ENCODE results near the gene LRP5.

LRP5 gene

GRCh38 chr11:68312780-68313573 is 586 bp downstream of the LRP5 start:
- peak overlapping the region; percentile 76 for H3K27ac ChIP-seq (ENCODE audit: low read length)
- H3K9me3 ChIP-seq (ENCODE audit: control insufficient read depth in 2 of 2, low read length in 2 of 2), result no peaks in the 10 kb centered on the region
- H3K27me3 ChIP-seq (ENCODE audit: control insufficient read depth in 1 of 2, insufficient read depth in 2 of 2, low read length in 2 of 2), result no peaks in the 10 kb centered on the region
- peaks cover 44% of the 10 kb centered on the region for H3K4me1 ChIP-seq (ENCODE audit: control insufficient read depth, insufficient read depth, low read length)
- H3K9ac ChIP-seq (ENCODE audit: low read length in 2 of 2), result peak overlapping the region; percentile 71 to 79
- H3K36me3 ChIP-seq (ENCODE audit: control insufficient read depth in 2 of 2, insufficient read depth in 2 of 2, low read length in 2 of 2), result no peaks in the 10 kb centered on the region
- H3K4me3 ChIP-seq (ENCODE audit: low read length in 2 of 2), result peak overlapping the region; percentile 65 to 84

GRCh38 chr11:68313574-68314202 is 1.3 kb downstream of the LRP5 start:
- peak overlapping the region; percentile 65 to 84 for H3K4me3 ChIP-seq (ENCODE audit: low read length in 2 of 2)
- no peaks in the 10 kb centered on the region for H3K36me3 ChIP-seq (ENCODE audit: control insufficient read depth in 2 of 2, insufficient read depth in 2 of 2, low read length in 2 of 2)
- peak overlapping the region; percentile 76 for H3K27ac ChIP-seq (ENCODE audit: low read length)
- H3K9me3 ChIP-seq (ENCODE audit: control insufficient read depth in 2 of 2, low read length in 2 of 2), result no peaks in the 10 kb centered on the region
- H3K27me3 ChIP-seq (ENCODE audit: control insufficient read depth in 1 of 2, insufficient read depth in 2 of 2, low read length in 2 of 2), result no peaks in the 10 kb centered on the region
- H3K9ac ChIP-seq (ENCODE audit: low read length in 2 of 2), result peak overlapping the region; percentile 71 to 79
- H3K4me1 ChIP-seq (ENCODE audit: control insufficient read depth, insufficient read depth, low read length), result peaks cover 44% of the 10 kb centered on the region

GRCh38 chr11:68314203-68315170 is 2.1 kb downstream of the LRP5 start:
- Histone ChIP-seq H3K9ac (ENCODE audit: low read length in 2 of 2) (peak overlapping the region; percentile 71 to 79), H3K27ac (ENCODE audit: low read length) (peak overlapping the region; percentile 76), H3K36me3 (ENCODE audit: control insufficient read depth in 2 of 2, insufficient read depth in 2 of 2, low read length in 2 of 2) (no peaks in the 10 kb centered on the region), H3K4me1 (ENCODE audit: control insufficient read depth, insufficient read depth, low read length) (peaks cover 44% of the 10 kb centered on the region), H3K4me3 (ENCODE audit: low read length in 2 of 2) (peak overlapping the region; percentile 65 to 84), H3K27me3 (ENCODE audit: control insufficient read depth in 1 of 2, insufficient read depth in 2 of 2, low read length in 2 of 2) (no peaks in the 10 kb centered on the region), H3K9me3 (ENCODE audit: control insufficient read depth in 2 of 2, low read length in 2 of 2) (no peaks in the 10 kb centered on the region)

DNA sequence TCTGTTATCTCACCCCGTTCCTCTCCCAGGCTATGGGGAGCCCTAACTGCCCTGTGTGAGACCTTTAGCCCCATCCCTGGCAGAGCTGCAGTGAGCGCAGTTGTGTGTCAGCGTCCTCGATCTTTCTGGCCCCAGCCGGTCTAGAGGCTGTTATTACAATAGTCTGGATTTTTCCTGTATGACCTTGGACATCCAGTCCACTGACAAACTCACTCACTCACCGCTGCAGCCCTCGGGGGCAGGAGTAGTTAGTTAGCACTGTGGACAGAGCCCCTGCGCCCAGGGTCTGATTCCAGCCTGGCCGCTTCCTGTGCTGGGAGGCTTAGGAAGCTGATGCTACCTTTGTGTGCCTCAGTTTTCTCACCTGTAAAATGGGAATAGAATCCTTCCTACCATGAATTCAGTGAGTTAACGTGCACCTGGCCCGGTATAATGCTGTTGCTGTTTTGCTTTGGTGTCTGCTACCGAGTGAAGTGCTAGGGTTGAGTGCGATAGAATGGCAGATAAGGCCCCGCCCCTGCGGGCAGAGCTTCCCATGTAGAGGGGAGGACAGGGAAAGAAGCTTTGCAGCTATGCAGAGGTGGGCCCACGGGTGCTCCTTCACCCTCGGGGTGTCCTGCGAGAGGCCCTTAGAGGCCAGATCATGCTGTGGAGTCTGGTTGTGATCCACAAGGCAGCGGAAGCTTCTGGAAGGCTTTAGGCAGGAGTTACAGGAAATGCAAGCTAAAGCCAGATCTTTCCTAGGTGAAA is 3.0 kb downstream of the LRP5 start:
- Histone ChIP-seq H3K9me3 (ENCODE audit: control insufficient read depth in 2 of 2, low read length in 2 of 2) (no peaks in the 10 kb centered on the region), H3K4me3 (ENCODE audit: low read length in 2 of 2) (peak overlapping the region; percentile 4 to 84), H3K4me1 (ENCODE audit: control insufficient read depth, insufficient read depth, low read length) (peaks cover 44% of the 10 kb centered on the region), H3K36me3 (ENCODE audit: control insufficient read depth in 2 of 2, insufficient read depth in 2 of 2, low read length in 2 of 2) (no peaks in the 10 kb centered on the region), H3K27ac (ENCODE audit: low read length) (peak overlapping the region; percentile 76), H3K27me3 (ENCODE audit: control insufficient read depth in 1 of 2, insufficient read depth in 2 of 2, low read length in 2 of 2) (no peaks in the 10 kb centered on the region), H3K9ac (ENCODE audit: low read length in 2 of 2) (peak overlapping the region; percentile 71 to 79)

GRCh38 chr11:68317147-68317785 is 4.9 kb downstream of the LRP5 start:
- Histone ChIP-seq H3K36me3 (ENCODE audit: control insufficient read depth in 2 of 2, insufficient read depth in 2 of 2, low read length in 2 of 2) (no peaks in the 10 kb centered on the region), H3K27me3 (ENCODE audit: control insufficient read depth in 1 of 2, insufficient read depth in 2 of 2, low read length in 2 of 2) (no peaks in the 10 kb centered on the region), H3K9me3 (ENCODE audit: control insufficient read depth in 2 of 2, low read length in 2 of 2) (no peaks in the 10 kb centered on the region), H3K27ac (ENCODE audit: low read length) (peak overlapping the region; percentile 24), H3K4me1 (ENCODE audit: control insufficient read depth, insufficient read depth, low read length) (peaks cover 54% of the 10 kb centered on the region), H3K4me3 (ENCODE audit: low read length in 2 of 2) (peak overlapping the region in 1 of 2 donors; percentile 29), H3K9ac (ENCODE audit: low read length in 2 of 2) (no peak overlapping the region)

DNA sequence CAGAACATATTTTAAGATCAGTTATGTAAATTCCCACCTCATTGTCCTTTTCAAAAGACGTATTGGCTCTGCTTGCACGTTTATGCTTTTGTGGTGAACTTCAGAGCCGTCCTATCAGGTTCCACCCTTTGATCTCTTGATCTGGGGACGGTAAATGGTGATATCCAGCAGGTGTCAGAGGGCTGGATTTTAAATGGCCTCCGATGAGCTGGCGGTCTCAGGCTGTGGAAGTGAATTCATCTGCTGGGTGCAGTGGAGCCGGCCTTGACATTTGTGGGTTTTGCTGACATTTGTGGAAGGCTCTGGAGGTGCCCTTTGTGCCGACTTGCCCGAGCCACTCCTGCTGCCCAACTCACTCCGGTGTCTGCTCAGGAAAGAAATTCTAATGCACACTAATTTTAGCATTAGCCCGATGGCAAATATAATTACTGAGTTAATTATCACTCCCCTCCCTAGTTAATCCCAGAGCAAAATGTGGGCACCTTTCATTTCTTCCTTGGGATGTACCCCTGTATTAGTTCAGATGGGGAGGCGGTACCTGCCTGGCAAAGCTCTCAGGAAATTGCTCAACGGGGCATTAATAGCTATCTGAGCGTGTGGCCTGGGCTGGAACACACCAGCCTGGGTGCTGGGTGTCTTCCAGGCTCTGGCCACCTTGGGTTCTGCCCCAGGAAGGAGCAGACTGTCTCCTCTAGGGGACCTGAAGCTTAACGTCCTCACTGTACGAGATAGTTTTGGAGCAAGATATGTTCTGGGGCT is 9.1 kb downstream of the LRP5 start:
- Histone ChIP-seq H3K36me3 (ENCODE audit: control insufficient read depth in 2 of 2, insufficient read depth in 2 of 2, low read length in 2 of 2) (no peaks in the 10 kb centered on the region), H3K9me3 (ENCODE audit: control insufficient read depth in 2 of 2, low read length in 2 of 2) (no peaks in the 10 kb centered on the region), H3K27ac (ENCODE audit: low read length) (no peak overlapping the region), H3K4me1 (ENCODE audit: control insufficient read depth, insufficient read depth, low read length) (peaks cover 48% of the 10 kb centered on the region), H3K4me3 (ENCODE audit: low read length in 2 of 2) (no peak overlapping the region), H3K9ac (ENCODE audit: low read length in 2 of 2) (no peak overlapping the region), H3K27me3 (ENCODE audit: control insufficient read depth in 1 of 2, insufficient read depth in 2 of 2, low read length in 2 of 2) (no peaks in the 10 kb centered on the region)

GRCh38 chr11:68322052-68322430 is 9.7 kb downstream of the LRP5 start:
- no peaks in the 10 kb centered on the region for H3K27me3 ChIP-seq (ENCODE audit: control insufficient read depth in 1 of 2, insufficient read depth in 2 of 2, low read length in 2 of 2)
- H3K4me1 ChIP-seq (ENCODE audit: control insufficient read depth, insufficient read depth, low read length), result peaks cover 48% of the 10 kb centered on the region
- no peak overlapping the region for H3K27ac ChIP-seq (ENCODE audit: low read length)
- H3K36me3 ChIP-seq (ENCODE audit: control insufficient read depth in 2 of 2, insufficient read depth in 2 of 2, low read length in 2 of 2), result no peaks in the 10 kb centered on the region
- peak overlapping the region in 1 of 2 donors; percentile 29 for H3K9ac ChIP-seq (ENCODE audit: low read length in 2 of 2)
- no peaks in the 10 kb centered on the region for H3K9me3 ChIP-seq (ENCODE audit: control insufficient read depth in 2 of 2, low read length in 2 of 2)
- peak overlapping the region in 1 of 2 donors; percentile 3 for H3K4me3 ChIP-seq (ENCODE audit: low read length in 2 of 2)

DNA sequence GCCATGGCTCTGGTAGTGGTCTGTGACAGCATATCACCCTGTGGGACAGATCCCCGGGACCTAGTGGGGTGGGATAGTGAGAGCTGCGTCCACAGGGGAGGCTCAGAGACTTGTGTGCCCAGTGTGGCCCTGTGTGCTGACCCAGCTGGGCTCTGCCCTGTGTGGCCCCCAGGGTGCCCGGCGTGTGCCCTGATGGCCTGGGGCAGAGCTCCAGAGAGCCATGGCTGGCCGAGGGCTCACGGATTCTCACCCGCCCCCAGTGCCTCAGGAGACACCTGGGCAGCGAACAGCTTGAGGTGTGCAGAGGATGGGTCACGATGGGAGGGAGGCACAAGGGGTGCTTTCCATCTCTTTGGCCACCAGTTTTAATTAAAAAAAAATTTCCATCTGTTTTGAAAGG is 11.8 kb downstream of the LRP5 start:
- peaks cover 62% of the 10 kb centered on the region for H3K4me1 ChIP-seq (ENCODE audit: control insufficient read depth, insufficient read depth, low read length)
- H3K27ac ChIP-seq (ENCODE audit: low read length), result no peak overlapping the region
- no peak overlapping the region for H3K4me3 ChIP-seq (ENCODE audit: low read length in 2 of 2)
- H3K27me3 ChIP-seq (ENCODE audit: control insufficient read depth in 1 of 2, insufficient read depth in 2 of 2, low read length in 2 of 2), result no peaks in the 10 kb centered on the region
- no peak overlapping the region for H3K9ac ChIP-seq (ENCODE audit: low read length in 2 of 2)
- H3K9me3 ChIP-seq (ENCODE audit: control insufficient read depth in 2 of 2, low read length in 2 of 2), result no peaks in the 10 kb centered on the region
- H3K36me3 ChIP-seq (ENCODE audit: control insufficient read depth in 2 of 2, insufficient read depth in 2 of 2, low read length in 2 of 2), result no peaks in the 10 kb centered on the region

DNA sequence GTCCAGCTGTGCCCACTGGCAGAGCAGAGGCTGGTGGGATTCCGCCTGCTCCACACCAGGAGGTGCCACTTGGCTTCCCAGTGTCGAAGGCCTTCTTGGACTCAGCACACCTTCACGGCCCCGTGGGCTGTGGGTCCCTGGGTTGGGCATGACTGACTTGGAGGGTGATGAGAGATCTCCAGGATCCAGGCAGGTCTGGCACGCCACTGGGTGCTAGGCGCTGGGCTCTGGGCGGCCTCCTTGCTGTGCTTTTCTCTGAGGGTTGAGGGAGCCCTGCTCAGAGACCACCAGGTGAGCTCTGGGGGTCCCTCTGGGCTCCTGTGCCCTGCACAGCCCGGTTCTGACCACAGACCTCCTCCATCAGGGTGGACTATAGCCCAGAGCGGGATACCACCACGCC is 12.3 kb downstream of the LRP5 start:
- Histone ChIP-seq H3K27me3 (ENCODE audit: control insufficient read depth in 1 of 2, insufficient read depth in 2 of 2, low read length in 2 of 2) (no peaks in the 10 kb centered on the region), H3K9ac (ENCODE audit: low read length in 2 of 2) (no peak overlapping the region), H3K36me3 (ENCODE audit: control insufficient read depth in 2 of 2, insufficient read depth in 2 of 2, low read length in 2 of 2) (no peaks in the 10 kb centered on the region), H3K27ac (ENCODE audit: low read length) (no peak overlapping the region), H3K4me1 (ENCODE audit: control insufficient read depth, insufficient read depth, low read length) (peaks cover 66% of the 10 kb centered on the region), H3K4me3 (ENCODE audit: low read length in 2 of 2) (no peak overlapping the region), H3K9me3 (ENCODE audit: control insufficient read depth in 2 of 2, low read length in 2 of 2) (no peaks in the 10 kb centered on the region)
